Measurements from ENCODE around the gene TXNDC16. TPM values are rescaled to one million over a fixed set of nuclear protein-coding genes. Genes with fewer than 3 reads are reported as not detected.
A peak's percentile ranks its signal among the peaks of the same experiment; 100 is the strongest.

The TXNDC16 gene
- total RNA-seq, 1 donor from 2014 or later, result 12.5 TPM

DNA sequence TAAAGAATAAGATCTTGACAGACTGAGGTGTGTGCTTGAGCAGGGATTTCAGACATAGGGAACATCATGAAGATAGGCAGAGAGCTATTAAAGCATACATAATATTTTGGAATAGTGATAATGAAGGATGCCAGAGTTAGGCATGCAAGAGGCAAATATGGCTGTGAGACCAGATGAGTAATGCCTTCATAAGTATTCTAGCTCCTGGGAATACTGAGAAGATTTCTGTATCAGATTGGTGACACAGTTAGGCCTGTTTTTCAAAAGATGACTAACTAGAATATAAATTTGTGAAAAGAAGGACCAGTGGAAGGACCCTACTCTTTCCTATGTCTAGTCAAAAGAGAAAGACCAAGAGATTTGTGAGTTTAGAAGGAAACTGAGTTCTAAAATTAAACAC is 108.8 kb downstream of the TXNDC16 start:
- no peak for DNase-seq

DNA sequence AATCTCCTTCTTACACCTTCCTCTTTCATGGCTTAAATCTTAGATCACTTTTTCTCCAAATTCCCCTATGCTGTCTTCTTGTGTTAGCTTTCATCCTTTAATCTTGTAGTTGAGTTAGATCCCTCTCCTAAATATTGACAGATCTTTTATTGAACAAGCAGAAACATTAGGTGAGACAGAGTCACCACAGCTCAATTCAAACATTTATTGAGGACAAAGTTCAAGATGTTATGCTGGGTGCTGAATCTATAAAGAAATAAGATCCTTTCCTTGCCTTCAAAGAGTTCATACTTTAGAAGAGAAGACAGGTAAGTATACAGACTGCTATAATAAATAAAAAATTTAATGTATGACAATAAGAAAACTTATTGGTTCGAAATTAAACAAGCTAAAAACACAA is 109.7 kb downstream of the TXNDC16 start:
- no peak for DNase-seq

DNA sequence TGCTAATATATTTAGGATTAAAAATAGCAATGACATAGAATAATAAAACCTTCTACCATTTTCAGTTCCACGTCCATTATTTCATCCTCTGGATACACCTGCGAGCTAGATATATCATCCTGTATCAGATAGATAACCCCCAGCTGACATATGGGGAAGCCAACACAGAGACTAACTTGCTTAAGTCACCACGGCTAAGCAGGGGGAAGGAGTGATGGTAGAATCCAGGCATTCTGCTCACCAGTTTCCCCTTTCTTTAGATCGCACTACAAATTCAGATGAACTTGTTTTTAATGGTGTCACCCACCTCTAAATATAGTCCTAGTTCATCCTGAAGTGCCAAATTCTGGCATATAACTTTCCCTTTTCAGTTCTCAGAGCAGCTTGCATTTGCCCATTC is 110.1 kb downstream of the TXNDC16 start:
- DNase-seq, result no peak

DNA sequence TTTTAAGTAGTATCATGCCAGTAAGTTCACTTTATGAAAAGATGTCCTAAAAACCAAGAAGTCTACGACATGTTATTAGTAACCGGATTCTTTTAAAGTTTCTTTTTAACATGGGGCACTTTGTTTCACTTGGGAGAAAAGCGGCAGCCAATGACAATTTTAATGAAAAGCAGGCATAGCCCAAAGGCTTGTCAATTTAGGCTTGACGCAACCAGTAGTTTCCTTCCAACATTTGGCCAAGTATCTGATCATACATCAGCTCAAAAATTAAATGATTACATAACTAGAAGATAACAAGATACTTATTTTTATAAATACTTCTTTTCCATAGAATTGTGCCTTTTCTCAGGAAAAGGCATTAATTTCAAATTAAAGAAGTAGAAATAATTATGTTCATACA is 112.8 kb downstream of the TXNDC16 start:
- no peak for DNase-seq

DNA sequence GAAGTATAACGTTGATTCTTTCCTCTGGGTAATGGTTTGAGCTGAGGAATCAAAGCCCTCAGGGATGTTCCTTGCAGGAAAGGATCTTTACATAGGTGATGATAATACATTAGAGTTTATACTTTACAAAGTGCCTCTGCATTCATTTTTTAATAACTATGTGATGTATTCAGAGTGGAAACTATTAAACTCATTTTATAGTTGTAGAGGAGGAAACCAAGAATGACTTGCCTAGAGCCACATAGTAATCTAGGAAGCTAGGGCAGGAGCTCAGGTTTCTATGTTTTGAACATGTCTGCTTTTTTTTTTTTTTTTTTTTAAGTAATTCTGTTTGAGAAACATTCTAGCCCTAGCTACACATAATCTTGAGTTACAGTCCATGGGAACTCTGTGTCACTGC is 117.3 kb downstream of the TXNDC16 start:
- DNase-seq, result no peak

DNA sequence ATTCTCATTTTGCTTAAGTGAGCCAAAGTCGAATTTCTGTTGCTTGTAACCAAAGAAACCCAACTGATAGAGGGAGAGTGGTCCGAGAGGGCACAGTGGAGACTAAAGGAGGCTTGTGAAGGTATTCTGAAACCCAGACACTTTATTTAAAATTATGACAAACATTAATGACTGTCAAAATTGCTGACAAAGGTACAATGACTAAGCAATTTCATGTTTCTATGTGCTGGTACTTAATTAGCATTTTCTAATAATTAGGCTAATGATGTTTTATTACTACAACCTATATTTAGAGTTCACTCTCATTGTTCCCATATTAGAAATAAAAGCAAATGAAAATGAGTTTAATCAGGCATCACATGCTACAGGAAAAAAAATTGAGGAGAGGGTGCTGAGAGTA is 121.8 kb downstream of the TXNDC16 start:
- DNase-seq, result no peak

DNA sequence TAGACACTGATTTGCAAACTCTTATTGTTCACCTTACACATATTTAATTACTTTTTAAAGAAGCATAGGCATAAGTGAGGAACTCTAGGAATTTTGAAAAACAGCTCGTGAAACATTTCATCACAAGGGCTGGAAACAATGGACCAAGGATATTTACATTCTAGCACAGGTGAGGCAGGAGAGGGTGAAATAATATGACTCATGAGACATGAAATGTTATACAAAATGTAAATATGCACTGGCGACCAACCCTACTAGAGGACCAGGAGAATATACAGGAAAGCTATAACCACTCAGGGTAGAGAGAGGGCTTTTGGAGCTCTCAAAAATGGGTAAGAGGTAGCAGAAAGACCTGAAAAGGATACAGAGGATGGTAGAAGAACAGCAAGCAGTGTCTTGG is 122.9 kb downstream of the TXNDC16 start:
- DNase-seq, result no peak

DNA sequence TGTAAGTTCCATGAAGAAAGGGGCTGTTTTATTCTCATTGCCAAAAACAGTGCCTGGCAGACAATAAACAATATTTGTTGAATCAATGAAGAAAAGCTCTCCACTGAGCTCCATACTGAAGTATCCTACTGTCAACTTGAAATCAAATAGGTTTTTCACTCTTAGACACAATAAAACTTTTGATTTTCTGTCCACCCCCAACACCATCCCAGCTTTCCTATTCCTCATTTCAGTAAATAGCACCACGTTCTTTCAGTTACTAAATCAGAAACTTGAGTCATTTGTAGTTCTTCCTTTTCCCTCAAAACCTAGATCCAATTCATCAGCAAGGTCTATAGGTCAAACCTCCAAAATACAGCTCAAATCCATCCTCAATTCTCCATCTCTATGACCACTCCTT is 124.8 kb downstream of the TXNDC16 start:
- no peak for DNase-seq

DNA sequence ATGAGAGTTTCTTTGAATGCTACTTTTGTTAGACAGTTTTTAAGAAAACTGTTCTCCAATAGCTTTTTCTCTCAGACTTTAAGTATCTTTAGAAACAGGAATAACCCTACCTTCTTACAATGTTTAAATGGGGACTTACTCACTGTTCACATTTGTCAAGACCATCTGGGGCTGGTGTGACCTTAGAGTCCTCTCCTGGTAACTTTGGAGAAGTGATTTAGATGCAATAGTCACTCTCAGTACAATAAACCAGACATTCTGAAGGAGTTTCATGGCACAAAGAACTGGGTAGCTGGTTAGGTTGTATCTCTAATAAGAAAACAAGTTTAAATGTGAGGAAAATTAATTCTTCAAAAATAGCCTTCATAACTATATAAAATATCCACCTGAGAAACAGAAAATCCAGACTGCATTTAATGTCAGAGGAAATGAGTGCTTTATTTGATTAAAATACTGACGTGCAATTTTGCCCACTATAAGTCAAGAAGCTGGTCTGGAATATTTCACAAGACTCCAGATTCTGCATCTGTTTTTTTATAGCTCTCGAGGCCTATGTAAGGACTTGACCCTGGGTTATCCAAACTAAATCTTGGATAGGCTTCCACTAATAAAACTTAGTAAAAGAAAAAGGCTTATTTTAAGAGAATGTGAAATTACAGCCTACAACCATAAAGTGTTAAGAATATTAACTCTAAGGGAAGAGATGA is 129.5 kb downstream of the TXNDC16 start:
- DNase-seq, result no peak

DNA sequence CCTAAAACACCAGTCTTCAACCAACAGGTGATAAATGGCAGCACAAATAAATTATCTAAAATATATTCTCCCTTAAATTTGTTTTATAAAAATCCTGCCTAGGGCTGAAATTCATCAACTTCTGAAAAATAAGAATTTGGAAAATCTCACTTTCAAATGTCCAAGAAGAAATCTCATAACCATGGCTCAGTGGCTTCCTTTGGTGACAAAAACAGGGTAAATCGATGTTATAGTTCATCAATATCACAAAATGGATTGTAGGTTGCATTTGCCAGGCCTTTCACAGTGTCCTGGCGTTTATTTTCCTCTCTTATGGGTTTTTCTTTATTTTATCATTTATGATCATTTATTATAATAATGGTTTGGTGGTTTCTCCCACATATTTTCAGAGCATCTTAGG is 135.2 kb downstream of the TXNDC16 start:
- DNase-seq, result no peak

DNA sequence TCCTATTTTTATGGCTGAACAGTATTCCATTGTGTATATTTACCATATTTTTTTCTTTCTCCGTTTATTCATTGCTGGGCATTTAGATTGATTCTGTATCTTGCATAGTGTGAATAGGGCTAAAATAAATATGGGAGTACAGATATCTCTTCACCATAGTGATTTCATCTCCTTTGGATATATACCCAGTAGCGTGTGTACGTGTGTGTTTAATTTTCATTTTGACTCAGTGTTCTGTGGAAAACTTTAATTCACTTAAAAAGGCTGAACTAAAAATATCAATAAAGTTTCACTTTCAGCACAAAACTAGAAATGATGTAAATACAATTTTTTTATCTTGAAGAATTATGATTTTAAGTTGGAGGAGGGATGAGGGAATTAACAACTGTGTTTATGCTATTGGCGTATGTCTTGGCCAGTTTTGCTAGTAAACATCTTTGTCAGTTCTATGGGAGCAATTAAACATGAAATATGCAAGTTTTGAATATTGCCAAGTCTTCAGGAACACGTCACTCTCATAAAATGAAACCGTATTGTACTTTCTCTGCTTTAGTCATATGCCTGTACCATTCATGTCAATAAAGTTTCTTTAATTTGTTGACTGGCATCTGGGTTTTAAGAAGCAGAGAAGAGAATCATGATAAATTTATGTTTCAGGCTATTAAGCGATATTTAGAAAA is 138.4 kb downstream of the TXNDC16 start:
- DNase-seq, result peak; percentile 56

DNA sequence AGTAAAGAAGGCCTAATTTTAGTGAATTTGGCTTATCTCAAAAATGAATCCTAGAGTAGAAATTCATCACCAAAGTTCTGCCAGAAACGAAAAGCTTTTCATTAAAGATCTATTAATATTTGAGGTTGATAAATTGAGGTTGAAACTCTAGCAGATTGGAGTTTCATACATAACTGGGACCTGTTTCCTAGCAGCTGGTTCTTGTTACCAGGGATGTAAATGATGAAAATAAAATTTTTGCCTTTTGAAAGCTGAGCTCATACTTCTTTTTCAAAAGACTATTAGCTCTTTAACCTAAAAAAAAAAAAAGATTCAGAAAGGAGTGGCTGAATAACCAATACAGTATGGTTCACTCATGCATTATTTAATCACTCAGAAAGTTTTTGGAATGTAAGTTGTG is 139.9 kb downstream of the TXNDC16 start:
- no peak for DNase-seq

DNA sequence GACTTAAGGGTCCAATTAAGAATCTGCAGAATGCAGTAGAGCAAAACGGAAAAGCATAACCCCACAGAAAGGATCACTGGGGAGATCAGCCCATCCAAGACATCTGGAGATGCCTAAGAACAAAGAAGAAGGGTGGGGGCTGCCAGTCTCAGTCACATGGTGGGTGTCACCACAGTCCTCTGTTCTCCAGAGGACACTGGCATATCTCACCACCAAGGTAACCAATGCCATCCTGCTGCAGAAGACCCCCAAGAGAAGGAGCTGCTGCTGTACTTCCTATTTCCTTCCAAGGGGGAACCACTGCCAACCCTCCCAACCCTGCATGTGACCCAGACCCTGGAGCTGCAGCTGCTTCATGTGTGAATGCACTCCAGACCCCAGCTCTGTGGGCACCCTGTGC is 147.0 kb downstream of the TXNDC16 start:
- no peak for DNase-seq

DNA sequence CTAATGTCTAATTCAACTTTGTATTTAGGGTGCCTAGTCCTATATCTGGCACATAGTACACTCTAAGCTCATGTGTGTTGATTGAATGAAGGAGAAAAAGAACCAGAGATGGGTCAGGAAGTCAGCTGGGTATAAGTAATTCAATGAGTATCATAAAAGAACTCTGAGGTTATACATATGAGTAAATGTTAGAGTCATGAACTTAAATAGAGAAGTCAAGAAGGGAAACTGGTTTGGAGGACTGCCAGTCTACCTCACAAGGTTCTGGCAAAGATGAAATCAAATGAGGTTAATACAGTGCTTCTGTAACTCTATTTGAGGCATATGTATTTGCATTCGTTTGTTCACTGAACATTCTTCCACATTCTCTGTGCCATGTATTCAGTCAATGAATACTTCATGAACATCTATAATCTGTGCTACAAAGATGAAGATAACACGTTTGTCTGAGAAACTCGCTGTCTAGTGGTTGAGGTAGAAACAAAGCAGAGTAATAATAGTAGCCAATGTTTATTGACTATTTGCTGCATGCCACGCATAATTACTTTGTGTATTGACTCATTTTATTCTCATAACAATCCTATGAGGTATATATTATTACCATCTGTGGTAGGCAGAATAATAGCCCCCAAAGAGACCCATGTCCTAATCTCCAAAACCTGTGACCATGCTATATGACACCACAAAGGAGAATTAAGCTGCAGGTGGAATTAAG is 149.3 kb downstream of the TXNDC16 start:
- no peak for DNase-seq

DNA sequence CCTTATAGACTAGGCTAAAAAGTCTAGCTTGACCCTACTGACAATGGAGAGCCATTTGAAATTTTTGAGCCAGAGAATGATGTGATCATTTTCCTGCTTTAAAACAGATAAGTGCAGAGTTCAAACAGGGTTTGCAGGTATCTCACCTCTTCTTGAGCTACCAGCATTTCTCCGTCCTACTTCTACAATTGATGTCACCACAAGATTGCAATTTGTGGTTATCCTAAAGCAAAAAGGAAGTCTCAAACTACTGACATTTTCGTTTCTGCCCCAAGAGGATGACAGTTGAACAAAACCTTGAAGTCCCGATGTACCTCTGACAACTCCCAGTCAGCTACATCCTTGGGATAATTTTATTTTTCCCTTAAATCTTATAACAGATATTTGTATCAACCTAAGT is 151.5 kb downstream of the TXNDC16 start:
- no peak for DNase-seq

DNA sequence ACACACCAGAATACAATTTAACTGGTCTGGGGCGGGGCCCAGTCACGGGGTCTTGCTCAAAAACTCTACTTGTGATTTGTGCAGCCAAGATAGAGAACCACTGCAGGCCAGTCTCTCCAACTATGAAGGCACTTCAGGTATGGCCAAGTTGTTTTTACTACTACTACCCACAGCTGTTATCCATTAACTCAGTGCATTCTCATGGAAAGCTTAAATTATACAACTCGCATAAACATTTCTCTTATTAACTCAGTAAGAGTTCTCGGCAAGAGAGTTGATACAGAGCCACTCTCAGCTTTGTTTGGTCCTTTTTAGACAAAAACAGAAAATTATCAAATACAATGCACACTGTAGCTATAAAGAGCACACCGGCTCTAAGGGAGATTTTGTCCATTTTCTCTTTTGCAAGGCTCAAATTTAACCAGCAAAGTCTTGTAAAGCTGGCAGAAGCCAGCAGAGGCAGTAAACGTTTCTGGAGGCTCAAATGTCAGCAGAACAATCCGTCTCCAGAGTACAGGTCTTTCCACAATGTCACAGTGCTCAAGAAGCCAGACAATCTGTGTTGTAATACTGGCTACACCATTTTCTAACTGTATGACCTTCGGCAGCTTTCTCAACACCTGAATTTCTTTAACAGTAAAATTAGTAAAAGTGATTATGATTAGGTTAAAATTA is 152.2 kb downstream of the TXNDC16 start:
- DNase-seq, result peak; percentile 60

DNA sequence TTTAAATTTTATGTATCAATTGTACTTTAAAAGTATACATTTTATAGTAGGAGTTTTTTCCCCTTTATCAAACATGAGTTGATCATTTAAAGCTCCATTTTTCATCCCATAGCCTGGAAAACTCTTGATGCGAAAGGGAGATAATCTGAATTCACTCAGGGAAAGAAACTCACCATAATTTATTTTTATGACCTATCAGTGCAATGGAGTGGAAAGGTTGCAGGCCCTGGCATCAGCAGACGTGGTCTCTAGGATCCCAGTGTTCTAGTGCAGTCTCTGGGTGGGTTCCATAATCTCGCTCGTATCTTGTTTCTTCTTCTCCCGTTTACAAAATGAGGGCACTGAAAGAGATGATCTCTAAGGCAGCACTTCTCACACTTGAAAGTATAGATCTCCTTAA is 153.2 kb downstream of the TXNDC16 start:
- no peak for DNase-seq

DNA sequence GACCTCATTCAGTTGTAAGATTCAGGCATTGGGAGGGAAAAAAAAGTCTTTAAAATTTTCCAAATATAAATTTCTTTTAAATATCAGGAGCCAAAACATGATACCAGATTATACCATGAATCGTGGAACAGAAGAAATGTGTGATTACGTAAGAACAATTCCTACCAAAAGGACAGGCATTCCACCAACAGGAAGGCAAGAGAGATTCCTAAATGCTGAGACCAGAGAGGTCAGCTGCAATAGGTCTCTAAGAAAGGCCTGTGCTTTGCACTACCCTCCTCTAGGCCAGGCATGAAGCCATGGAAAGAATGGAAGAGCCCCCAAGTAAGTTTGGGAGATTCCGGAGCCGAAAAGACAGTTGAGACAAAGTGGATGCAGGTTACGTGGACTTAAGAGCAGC is 154.5 kb downstream of the TXNDC16 start:
- no peak for DNase-seq

DNA sequence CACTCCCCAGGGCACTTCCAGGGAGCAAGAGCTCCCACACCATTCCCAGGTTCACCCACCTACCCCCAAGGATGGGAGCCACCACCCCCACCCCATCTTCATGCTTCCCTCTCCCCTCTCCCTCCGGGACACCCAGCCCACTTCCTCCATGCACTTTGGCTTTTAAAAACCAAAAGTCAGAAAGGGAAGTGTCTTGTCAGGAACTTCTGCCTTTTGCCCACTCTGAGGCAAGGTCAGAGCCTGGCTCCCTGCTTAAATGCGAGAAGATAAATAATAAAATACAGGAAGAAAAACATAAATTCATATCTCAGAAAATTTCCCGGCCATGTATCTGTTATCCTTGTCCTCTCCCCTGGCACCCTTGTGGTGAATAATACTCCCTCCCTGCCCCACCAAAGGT is 156.6 kb downstream of the TXNDC16 start:
- DNase-seq, result no peak

DNA sequence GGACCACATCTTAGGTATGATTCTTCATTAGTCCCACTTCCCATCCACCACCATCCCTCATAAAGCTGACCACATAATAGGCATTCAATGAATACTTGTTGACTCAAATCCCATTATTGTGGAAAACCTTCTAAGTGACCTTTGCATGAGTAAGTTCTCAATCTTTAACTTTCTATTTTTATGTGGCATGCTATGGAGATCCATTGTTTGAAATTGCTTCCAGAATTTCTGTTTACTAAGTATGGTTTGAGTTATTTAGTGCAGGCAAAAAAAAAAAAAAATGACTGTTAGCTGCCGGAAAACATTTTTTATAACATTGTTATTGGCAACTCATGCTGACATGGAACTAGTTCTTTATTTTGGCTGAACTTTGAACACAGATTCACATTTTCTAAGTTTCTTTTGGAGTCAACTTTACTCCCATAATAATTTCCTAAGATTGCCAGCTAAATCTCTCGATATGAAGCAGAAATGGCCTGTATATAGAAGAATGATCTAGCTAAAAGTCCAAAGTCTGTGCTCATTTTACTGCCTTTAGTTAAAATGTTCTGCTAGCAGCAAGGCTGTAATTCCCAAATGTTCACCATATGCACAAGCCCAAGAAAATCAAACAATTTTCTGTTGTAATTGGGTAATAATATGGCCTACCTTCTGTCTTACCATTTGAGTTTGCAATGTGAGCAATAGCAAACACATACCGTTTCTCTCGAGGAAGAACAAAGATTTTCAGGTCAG is 160.3 kb downstream of the TXNDC16 start:
- peak; percentile 50 for DNase-seq
